ENCODE results near the gene TAL2. TPM values are rescaled to one million over a fixed set of nuclear protein-coding genes. Genes with fewer than 3 reads are reported as not detected.

TAL2 gene
- total RNA-seq, 2 donors from 2014 or later = not detected

DNA sequence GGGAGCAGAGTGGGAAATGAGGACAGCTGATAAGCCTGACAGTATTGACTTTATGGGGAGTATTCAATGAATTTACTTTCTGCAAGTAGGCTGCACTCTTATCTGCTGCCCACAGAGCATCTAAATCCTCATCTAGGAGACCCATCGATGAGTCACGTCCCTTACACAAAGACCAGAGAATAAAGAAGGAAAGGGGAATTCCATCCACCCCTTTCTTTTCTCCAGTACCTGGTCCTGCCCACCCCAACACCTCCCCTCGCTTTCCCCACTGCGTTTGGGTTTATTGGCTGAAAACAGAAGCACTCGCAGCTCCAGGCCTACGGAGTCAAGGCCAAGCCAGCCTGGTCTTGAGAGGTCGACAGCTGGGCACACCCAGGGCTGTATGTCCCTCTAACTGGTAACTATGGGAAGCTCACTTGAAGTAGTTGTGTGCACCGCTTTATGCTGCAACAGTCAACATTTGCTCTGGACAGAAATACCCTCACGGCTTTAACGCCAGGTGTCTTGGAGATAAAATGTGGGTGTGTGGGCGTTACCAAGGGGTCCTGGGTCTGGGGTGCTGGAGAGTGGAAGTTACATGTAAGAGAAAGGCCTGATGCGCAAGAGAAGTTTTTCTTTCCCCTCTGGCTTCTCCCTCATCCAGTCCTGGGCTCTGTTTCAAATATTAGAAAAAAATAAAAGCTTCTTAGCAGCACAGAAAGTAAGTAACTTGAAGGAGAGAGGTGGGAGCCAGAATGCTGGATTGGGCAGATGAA lies 14.5 kb upstream of the TAL2 start:
- Histone ChIP-seq H3K27me3 (no peaks in the 10 kb centered on the region), H3K9ac (ENCODE audit: low read depth in 2 of 2, low read length in 2 of 2) (no peak overlapping the region), H3K27ac (no peak overlapping the region), H3K4me3 (no peak overlapping the region), H3K9me3 (no peaks in the 10 kb centered on the region), H3K36me3 (no peaks in the 10 kb centered on the region), H3K4me1 (no peaks in the 10 kb centered on the region)
- DNase-seq = no peak
- intact Hi-C loops (cut with DNase I) = no loop called here
- TF ChIP-seq, protein P1, sequence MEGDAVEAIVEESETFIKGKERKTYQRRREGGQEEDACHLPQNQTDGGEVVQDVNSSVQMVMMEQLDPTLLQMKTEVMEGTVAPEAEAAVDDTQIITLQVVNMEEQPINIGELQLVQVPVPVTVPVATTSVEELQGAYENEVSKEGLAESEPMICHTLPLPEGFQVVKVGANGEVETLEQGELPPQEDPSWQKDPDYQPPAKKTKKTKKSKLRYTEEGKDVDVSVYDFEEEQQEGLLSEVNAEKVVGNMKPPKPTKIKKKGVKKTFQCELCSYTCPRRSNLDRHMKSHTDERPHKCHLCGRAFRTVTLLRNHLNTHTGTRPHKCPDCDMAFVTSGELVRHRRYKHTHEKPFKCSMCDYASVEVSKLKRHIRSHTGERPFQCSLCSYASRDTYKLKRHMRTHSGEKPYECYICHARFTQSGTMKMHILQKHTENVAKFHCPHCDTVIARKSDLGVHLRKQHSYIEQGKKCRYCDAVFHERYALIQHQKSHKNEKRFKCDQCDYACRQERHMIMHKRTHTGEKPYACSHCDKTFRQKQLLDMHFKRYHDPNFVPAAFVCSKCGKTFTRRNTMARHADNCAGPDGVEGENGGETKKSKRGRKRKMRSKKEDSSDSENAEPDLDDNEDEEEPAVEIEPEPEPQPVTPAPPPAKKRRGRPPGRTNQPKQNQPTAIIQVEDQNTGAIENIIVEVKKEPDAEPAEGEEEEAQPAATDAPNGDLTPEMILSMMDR (IDR thresholded peaks at IDR 0.05) = no peak

DNA sequence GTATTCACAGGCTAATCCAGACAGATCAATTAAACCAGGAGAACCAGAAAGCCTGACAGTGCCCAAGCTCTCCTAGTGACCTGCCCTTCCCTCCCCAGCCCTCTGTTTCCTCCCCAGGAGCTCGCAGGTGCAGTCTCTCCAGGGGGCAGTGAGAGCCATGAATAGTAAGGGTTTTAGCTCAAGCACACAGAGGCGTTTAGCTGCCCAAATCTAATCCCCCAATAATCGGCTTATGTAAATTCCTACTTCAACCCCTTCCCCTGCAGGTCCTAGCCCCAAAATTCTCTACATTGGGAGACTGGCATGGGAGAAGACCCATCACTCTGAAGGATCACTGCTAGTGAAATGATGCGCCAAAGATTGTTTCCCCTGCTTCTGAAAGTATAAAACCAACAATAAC lies 10.5 kb upstream of the TAL2 start:
- Histone ChIP-seq H3K27me3 (peaks cover 10% of the 10 kb centered on the region), H3K36me3 (no peaks in the 10 kb centered on the region), H3K4me3 (no peak overlapping the region), H3K9me3 (no peaks in the 10 kb centered on the region), H3K9ac (ENCODE audit: low read depth in 2 of 2, low read length in 2 of 2) (no peak overlapping the region), H3K4me1 (no peaks in the 10 kb centered on the region), H3K27ac (no peak overlapping the region)
- TF ChIP-seq, protein P1 (IDR thresholded peaks at IDR 0.05) = no peak
- no peak for DNase-seq
- intact Hi-C loops (cut with DNase I) = no loop called here

DNA sequence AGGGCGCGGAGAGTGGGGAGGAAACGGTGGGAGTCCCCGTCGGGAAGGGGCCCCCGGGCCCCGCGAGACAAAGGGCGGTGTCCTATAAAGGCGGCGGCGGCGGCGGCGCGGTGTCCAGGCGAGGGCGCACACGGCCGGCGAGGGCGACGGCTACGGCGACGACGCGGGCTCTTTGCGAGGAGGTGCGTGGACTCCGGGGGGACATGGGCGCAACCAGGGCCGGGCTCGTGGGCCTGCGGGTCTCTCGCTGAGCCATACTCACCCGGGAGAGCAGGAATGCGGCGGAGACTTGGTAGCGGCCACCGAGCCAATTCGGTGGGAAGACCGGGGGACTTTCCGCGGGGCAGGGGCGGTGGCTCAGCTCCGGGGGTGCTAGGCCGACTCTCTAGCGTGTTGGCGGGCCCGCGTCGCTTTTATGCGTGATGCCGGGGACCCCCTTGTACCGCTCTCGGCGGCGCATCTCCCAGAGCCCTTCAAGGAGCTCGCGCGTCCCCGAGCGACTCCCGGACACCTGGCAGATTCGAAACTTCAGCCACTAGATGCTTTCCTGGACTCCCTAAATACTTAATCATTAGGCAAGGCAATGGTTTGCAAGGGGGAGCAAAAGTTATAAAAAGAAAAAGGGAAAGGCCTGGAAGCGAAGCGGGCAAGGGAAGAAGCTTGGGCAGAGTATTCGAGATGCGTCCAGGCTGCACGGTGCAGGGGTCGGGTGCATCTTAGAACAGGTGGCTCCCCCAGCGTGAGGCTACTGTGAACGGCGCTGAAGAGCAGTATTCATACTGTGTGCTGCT lies 5.9 kb upstream of the TAL2 start:
- intact Hi-C loops (cut with DNase I) = loop anchor here (5.0 kb wide), 1 partner anchor 61 kb away; no protein-coding TSS in a partner anchor
- TF ChIP-seq, protein P1 (IDR thresholded peaks at IDR 0.05) = peak; percentile 35
- Histone ChIP-seq H3K9ac (ENCODE audit: low read depth in 2 of 2, low read length in 2 of 2) (peak overlapping the region in 1 of 2 donors; percentile 13), H3K9me3 (no peaks in the 10 kb centered on the region), H3K4me1 (no peaks in the 10 kb centered on the region), H3K27me3 (peaks cover 15% of the 10 kb centered on the region), H3K36me3 (no peaks in the 10 kb centered on the region), H3K27ac (no peak overlapping the region), H3K4me3 (peak overlapping the region; percentile 56)
- DNase-seq = peak; percentile 41

GRCh38 chr9:105658351-105658750 lies 3.9 kb upstream of the TAL2 start:
- Histone ChIP-seq H3K36me3 (no peaks in the 10 kb centered on the region), H3K4me3 (no peak overlapping the region), H3K4me1 (no peaks in the 10 kb centered on the region), H3K27me3 (peaks cover 15% of the 10 kb centered on the region), H3K27ac (no peak overlapping the region), H3K9ac (ENCODE audit: low read depth in 2 of 2, low read length in 2 of 2) (no peak overlapping the region), H3K9me3 (no peaks in the 10 kb centered on the region)
- no peak for DNase-seq
- intact Hi-C loops (cut with DNase I) = loop anchor here (5.0 kb wide), 1 partner anchor 59 kb away; no protein-coding TSS in a partner anchor
- TF ChIP-seq, protein P1 (IDR thresholded peaks at IDR 0.05) = no peak

DNA sequence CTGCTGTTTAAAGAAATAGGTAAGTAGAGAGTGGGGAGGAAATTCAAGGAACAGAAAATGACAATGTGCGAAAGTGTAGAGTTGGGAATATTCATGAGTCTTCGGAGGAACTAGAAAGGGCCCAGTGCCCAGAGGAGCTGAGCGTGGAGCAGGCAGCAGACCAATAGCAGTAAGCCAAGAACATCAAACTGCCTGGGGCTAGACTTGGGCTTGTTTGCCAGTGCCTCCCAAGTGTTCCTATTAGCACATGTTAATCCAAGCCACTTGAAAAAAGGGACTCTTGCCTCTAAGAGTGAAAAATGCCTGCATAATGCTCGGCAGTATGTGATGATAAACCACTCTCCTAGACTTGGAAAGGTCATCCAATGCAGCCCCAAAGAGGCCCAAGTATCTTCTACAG lies 1.2 kb upstream of the TAL2 start:
- Histone ChIP-seq H3K27ac (no peak overlapping the region), H3K9me3 (no peaks in the 10 kb centered on the region), H3K4me3 (no peak overlapping the region), H3K4me1 (no peaks in the 10 kb centered on the region), H3K27me3 (peaks cover 13% of the 10 kb centered on the region), H3K36me3 (no peaks in the 10 kb centered on the region), H3K9ac (ENCODE audit: low read depth in 2 of 2, low read length in 2 of 2) (no peak overlapping the region)
- intact Hi-C loops (cut with DNase I) = no loop called here
- no peak for DNase-seq
- TF ChIP-seq, protein P1 (IDR thresholded peaks at IDR 0.05) = no peak
